Nucleus accumbens (tissue), 56 donors: Measurements from ENCODE around the gene DAZAP1.
"Not testable (repeated sequence)": the region's sequence is repeated elsewhere in the genome, so short reads cannot be mapped to it uniquely, and the experiment has no call there.

ENCODE experiments used
- DNase-seq, 56 donors: peaks; one replicate each; lab custom pipeline; 2025; lab: John Stamatoyannopoulos, UW

The DAZAP1 gene

GRCh38 chr19:1408300-1409203, 1.2 kb downstream of the DAZAP1 start:
- peak in 6 of 56 donors; percentile 12 to 52 (median 44) for DNase-seq

- no peak for DNase-seq
Observed at GRCh38 chr19:1409204-1410005, 2.0 kb downstream of the DAZAP1 start.

- DNase-seq: no peak
Observed at GRCh38 chr19:1410136-1410786, 2.9 kb downstream of the DAZAP1 start.

GRCh38 chr19:1410789-1411188, 3.4 kb downstream of the DAZAP1 start:
- no peak for DNase-seq

GRCh38 chr19:1411255-1412191, 4.1 kb downstream of the DAZAP1 start:
- DNase-seq: peak in 55 of 56 donors; percentile 7 to 98 (median 90)

GRCh38 chr19:1412323-1412923, 5.0 kb downstream of the DAZAP1 start:
- DNase-seq: no peak

GRCh38 chr19:1412995-1413800, 5.8 kb downstream of the DAZAP1 start:
- no peak for DNase-seq

GRCh38 chr19:1416014-1416841, 8.8 kb downstream of the DAZAP1 start:
- DNase-seq: peak in 5 of 56 donors; percentile 27 to 58 (median 45)

GRCh38 chr19:1417145-1417544, 9.8 kb downstream of the DAZAP1 start:
- peak in 17 of 56 donors; percentile 7 to 49 (median 23) for DNase-seq

GRCh38 chr19:1417681-1418495, 10.5 kb downstream of the DAZAP1 start:
- DNase-seq: peak in 7 of 56 donors; percentile 16 to 43 (median 23)

- no peak for DNase-seq
Observed at GRCh38 chr19:1418496-1418775, 11.1 kb downstream of the DAZAP1 start.

GRCh38 chr19:1418951-1419738, 11.8 kb downstream of the DAZAP1 start:
- DNase-seq: no peak

GRCh38 chr19:1420085-1420484, 12.7 kb downstream of the DAZAP1 start:
- DNase-seq: not testable (repeated sequence)

- peak in 1 of 56 donors; percentile 30 for DNase-seq
Observed at GRCh38 chr19:1420590-1420989, 13.2 kb downstream of the DAZAP1 start.

GRCh38 chr19:1421218-1421957, 14.0 kb downstream of the DAZAP1 start:
- no peak for DNase-seq
